AG09309 (cell line): Measurements from ENCODE around the gene PARD6B.

ENCODE experiments used
- DNase-seq: peaks from one replicate; pipeline ENCODE4 v3.0.0-alpha.2; 2010; ENCODE audit warnings: low read depth
- H3K4me3 ChIP-seq: 2 replicates; pipeline ENCODE4 v1.5.1; 2011; ENCODE audit warnings: mild to moderate bottlenecking, low read depth, low read length, moderate library complexity; ENCODE audit not compliant: control insufficient read depth
- TF ChIP-seq, protein P1 (sequence below): IDR thresholded peaks from 2 replicates; pipeline ENCODE4 v1.5.1; 2011; ENCODE audit warnings: mild to moderate bottlenecking, low read depth, low read length, inconsistent platforms; ENCODE audit not compliant: insufficient read depth, control insufficient read depth; ENCODE audit errors: missing control alignments

The PARD6B gene

DNA sequence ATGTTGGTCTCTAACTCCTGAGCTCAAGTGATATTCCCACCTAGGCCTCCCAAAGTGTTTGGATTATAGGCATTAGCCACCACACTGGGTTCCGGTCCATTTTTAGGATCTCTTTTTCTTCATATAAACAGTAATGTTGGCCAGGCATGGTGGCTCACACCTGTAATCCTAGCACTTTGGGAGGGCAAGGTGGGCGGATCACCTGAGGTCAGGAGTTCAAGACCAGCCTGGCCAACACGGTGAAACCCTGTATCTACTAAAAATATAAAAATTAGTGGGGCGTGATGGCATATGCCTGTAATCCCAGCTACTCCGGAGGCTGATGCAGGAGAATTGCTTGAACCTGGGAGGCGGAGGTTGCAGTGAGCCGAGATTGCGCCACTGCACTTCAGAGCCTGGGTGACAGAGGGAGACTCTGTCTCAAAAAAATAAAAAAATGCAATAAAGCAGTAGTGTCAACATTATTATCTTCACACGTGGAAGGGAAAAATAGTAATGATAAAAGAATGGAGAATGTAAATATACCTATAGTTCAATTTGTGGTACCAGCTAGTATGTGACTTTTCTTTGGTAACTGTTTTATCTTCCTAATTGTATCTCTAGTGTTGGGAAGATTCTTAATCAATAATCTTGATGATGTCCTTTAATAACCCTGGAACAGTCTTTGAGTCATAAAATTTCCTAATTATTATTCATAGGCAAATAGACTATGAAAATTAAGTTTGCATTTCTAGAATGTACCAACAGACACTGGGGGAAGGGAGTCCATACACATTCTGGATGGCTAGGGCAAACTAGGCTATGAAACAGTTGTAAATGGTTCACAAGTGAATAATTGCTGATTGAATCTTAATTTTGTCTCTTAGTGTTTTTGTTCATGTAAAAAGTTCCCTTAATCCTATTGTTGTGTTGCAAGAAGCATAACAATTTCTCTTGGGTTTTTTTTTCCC is 3.6 kb downstream of the PARD6B start:
- TF ChIP-seq, protein P1, sequence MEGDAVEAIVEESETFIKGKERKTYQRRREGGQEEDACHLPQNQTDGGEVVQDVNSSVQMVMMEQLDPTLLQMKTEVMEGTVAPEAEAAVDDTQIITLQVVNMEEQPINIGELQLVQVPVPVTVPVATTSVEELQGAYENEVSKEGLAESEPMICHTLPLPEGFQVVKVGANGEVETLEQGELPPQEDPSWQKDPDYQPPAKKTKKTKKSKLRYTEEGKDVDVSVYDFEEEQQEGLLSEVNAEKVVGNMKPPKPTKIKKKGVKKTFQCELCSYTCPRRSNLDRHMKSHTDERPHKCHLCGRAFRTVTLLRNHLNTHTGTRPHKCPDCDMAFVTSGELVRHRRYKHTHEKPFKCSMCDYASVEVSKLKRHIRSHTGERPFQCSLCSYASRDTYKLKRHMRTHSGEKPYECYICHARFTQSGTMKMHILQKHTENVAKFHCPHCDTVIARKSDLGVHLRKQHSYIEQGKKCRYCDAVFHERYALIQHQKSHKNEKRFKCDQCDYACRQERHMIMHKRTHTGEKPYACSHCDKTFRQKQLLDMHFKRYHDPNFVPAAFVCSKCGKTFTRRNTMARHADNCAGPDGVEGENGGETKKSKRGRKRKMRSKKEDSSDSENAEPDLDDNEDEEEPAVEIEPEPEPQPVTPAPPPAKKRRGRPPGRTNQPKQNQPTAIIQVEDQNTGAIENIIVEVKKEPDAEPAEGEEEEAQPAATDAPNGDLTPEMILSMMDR, result no peak
- no peak for DNase-seq
- H3K4me3 ChIP-seq, result no peak overlapping the region

DNA sequence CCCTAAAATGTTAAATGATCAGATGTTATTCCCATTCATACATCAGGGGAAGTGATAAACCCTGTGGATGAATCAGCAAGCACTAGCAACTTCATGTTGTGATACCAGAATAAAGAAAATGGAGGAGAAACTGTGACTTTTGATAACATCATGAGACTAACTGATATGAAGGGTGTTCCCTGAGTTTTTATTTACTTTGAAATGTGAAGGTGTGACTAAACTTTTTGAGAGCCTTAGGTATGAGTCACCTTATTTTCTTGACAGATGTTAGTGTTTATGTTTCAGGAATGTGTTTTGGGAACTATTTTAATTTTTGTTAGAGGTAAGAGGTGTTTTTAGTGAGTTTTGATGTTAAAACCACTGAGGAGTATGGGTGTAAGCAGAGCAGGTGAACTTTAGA is 4.4 kb downstream of the PARD6B start:
- DNase-seq, result no peak

DNA sequence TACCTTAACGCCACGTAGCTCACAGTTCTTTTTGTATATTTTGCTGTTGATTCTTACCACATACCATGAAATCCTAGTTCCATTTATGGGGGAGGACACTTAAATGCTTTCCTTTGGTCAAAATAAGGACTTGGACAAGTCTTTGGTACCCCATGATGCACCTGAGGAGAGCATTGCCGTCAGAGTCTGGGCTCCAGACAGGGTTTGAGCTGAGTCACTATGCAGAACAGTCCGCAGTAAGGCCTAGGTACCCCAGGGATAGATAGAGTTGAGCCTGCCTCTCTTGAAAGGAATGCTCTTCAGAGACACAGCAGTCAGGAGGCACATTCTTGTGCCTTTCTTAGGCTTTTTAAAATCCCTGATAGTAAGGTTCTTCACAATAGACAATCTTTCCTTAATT is 6.0 kb downstream of the PARD6B start:
- no peak for DNase-seq
- TF ChIP-seq, protein P1, result no peak
- no peak overlapping the region for H3K4me3 ChIP-seq

More for the DNA sequence above, 4.4 kb downstream of the PARD6B start:
- H3K4me3 ChIP-seq, result no peak overlapping the region
- TF ChIP-seq, protein P1, result no peak

DNA sequence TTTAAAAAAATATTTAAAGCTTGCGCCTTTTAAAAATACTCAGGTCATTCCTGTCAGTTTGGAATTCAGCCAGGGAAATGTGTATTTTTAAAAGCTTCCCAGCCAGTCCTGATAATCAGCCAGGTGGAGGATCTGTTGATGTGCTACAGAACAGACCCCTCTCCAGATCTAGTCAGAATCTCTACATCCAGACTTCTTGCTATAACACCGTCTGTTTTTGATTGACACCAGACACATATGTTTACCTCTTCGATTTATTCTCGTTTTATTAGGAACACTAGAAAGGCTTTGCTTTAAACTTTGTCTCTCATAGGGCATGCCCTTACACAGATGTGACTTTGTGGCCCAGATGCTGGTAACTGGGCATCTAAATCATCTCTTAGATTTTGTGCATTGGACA is 11.7 kb downstream of the PARD6B start:
- TF ChIP-seq, protein P1, result no peak
- no peak overlapping the region for H3K4me3 ChIP-seq
- DNase-seq, result no peak

DNA sequence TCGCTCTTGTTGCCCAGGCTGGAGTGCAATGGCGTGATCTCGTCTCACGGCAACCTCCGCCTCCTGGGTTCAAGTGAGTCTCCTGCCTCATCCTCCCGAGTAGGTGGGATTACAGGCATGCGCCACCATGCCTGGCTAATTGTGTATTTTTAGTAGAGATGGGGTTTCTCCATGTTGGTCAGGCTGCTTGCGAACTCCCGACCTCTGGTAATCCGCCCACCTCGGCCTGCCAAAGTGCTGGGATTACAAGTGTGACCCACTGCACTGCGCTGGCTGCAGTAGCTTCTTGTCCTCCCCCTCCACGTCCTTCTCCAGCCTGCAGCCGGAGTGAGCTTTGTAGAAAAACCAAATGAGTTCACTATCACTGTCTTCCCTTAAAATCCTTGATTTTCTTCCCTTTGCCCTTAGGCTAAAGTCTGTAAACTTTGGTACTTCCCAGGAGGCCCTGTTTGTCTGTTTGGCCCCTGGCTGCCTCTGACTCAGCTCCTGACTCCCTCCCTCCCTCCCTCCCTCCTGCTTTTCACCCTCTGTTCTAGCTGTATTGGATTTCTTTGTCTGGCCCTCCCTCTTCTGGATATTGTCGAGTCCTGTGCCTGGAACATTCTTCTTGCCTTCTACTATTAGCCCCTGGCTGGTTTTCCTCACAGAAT is 12.9 kb downstream of the PARD6B start:
- peak; percentile 60 for DNase-seq
- no peak overlapping the region for H3K4me3 ChIP-seq
- TF ChIP-seq, protein P1, result peak; percentile 56

DNA sequence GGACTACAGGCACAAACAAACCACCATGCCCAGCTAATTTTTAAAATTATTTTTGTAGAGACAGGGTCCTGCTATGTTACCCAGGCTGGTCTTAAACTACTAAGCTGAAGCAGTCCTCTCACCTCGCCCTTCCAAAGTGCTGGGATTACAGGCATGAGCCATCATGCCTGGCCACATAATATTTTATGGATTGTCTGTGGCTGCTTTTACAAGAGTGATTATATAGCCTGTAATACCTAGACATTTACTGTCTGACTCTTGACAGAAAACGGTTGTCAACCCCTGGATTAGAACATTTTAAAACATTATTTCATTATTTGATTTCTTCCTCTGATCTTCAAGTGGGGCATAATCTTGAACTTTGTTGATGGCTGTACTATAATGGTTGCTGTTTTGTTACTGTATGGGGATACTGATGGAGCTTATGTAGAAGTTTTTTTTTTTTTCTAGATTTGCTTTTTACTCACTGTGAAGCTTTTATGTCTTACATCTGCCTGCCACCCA is 14.3 kb downstream of the PARD6B start:
- no peak for DNase-seq
- TF ChIP-seq, protein P1, result no peak
- H3K4me3 ChIP-seq, result no peak overlapping the region
